GM12874 (cell line): ENCODE results near the gene ASGR1.
A peak's percentile ranks its signal among the peaks of the same experiment; 100 is the strongest.

ENCODE experiments used
- CTCF ChIP-seq: IDR thresholded peaks from 2 replicates; pipeline ENCODE4 v1.5.1; 2011; ENCODE audit warnings: low read depth, mild to moderate bottlenecking, control low read depth, low read length, moderate library complexity; ENCODE audit not compliant: insufficient read depth

ASGR1 gene

GRCh38 chr17:7174603-7175326 is 4.4 kb downstream of the ASGR1 start:
- TF ChIP-seq CTCF: no peak

DNA sequence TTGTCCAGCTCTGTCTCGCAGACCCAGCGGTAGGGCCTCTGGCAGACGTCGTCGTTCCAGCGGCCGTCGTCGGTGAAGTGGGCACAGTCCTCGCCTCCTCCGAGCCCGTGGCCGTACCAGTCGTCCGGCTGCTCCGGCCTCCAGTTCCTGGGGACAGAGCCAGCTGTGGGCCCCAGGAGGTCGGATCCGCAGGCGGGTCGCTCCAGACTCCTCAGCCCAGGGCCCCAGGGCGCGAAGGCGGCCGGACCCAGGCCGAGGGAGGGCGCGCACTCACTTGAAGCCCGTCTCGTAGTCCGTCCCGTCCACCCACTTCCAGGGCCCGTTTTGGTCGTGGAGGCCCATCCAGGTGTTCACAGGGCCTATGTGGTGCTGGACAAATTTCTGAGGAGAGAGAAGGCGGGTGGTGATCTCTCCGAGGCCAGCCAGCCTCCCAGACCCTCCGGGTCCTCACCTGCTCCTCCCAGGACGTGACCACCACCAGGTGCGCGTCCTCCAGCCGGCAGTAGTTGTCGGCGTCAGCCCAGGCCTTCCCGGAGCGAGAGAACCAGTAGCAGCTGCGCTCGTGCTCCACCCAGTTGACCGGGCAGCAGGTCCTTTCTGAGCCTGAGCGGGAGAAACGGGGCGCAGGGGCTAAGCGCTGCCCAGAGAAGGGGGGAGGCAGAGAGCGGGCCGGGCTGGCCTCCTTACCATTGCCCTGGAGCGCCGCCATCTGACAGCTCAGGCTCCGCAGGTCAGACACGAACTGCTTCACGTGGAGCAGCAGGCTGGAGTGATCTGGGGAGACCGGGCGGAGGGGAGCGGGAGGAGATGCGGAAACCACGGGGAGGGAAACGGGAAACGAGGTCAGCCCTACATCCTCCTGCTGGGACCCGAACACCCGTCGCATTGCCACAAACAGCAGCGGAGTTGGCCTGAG is 5.2 kb downstream of the ASGR1 start:
- TF ChIP-seq CTCF: 0 out of 2 replicates have a peak, but pooled peaks have one; percentile 24

DNA sequence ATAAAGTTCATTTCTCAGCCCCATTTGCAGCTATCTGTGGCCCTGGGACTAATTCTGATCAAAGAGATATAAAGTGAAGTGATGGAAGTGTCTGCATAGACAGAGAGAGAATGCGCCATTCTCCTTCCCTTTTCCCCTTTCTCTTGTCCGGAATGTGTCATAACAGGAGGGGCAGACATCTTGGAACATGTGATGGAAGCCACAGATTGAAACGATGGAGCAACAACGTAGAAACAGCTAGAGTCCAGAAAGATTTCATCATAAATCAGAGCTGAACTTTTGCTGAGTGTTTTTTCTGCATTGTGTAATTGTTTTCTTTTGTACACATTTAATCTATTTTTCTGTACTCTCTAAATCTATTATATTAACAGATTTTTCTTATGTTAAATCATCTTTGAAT is 11.3 kb downstream of the ASGR1 start:
- no peak for TF ChIP-seq CTCF

DNA sequence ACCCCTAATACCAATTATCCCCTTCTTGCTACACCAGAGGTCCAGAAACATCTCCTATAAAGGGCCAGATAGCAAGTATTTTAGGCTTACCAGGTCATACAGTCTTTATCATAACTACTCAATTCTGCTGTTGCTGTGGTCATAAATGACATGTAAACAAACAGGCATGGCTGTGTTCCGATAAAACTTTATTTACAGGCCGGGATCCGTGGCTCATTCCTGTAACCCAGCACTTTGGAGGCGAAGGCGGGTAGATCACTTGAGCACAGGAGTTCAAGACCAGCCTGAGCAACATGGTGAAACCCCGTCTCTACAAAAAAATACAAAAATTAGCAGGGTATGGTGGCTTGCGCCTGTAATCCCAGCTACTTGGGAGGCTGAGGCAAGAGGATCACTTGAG is 12.3 kb downstream of the ASGR1 start:
- no peak for TF ChIP-seq CTCF

DNA sequence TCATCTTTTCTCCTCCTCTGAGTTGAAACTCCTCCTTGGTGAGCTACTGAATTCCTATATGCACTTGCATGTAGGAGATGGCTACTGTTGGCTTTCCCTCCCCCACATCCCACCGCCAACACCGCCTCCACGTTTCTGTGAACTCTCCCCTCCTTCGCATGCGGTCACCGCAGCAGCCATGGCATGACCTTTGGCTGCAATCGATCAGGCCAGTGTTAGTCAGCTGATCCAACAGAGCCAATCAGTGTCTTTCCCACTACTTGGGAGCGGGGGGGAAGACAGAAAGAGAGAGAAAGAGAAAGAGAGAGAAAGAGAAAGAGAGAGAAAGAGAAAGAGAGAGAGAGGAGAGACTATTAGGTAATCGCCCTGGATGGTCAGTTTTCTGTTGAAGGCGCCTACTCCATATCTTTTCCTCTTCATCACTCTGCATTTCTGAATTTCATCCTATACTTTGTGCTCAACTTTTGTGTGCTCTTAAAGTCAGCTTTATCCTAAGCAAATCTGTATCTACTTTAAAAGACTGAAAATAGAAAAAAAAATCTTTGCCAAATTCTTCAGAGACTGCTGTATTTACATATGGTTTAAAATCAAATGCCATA is 22.7 kb downstream of the ASGR1 start:
- no peak for TF ChIP-seq CTCF

DNA sequence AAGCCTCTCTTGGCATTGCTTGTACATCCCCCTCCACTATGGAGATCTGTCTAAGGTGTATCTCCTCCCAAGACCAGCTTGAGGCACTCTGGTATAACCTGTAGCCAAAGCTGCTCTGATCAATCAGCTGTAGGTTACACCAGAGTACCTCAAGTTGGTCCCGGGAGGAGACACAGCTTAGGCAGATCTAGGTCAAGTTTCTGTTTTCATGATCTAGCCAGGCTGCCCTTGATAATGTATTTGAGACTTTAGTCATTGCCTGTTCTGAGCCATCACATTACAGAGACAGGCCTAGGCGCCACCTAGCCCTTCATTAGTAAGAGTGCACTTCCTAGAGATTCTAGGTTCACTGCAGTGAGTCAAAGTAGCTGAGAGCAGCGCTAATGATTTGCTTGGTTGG is 31.4 kb downstream of the ASGR1 start:
- no peak for TF ChIP-seq CTCF

GRCh38 chr17:7146115-7146514 is 33.1 kb downstream of the ASGR1 start:
- no peak for TF ChIP-seq CTCF
